HCT116 (cell line): Measurements from ENCODE around the gene AGBL3. TPM values are rescaled to one million over a fixed set of nuclear protein-coding genes. Genes with fewer than 3 reads are reported as not detected.

Experiments used
- ATAC-seq: fragments of 200-7000 bp; cut with Tn5 transposase; 2 replicates; pipeline ENCODE4 v1.9.1; 2020; ENCODE audit warnings: mild to moderate bottlenecking, moderate library complexity
- BruUV-seq: library from RNA; stranded (reverse); fragments of 400-500 nt; replicated peaks from 2 replicates; lab custom pipeline; 2021; lab: Mats Ljungman, UMichigan
- CTCF ChIA-PET: fragments of 300-600 bp; sonication (Branson Sonifier 250); formaldehyde crosslinking; loops from one replicate; lab custom pipeline; 2021; ENCODE audit warnings: antibody characterized with exemption; lab: Charles Lee
- POLR2A ChIA-PET: fragments of 300-600, 350-600 bp; sonication (Branson Sonifier 250); formaldehyde crosslinking; loops from one replicate; lab custom pipeline; 2021; ENCODE audit warnings: antibody characterized with exemption; lab: Charles Lee
- RAD21 ChIA-PET, 2 experiments: fragments of 300-600 bp; sonication (Branson Sonifier 250); formaldehyde crosslinking; loops; one replicate each; lab custom pipeline; 2023; ENCODE audit warnings: low total read pairs in 2 of 2; ENCODE audit not compliant: uncharacterized antibody in 2 of 2, unreplicated experiment in 2 of 2, low non-redundant PET in 1 of 2; lab: Charles Lee
- DNase-seq: peaks from one replicate; pipeline ENCODE4 v3.0.0-alpha.2; 2010; ENCODE audit warnings: low read depth, low spot score
- H2AFZ ChIP-seq: fragments of 200-600 bp; shearing (Covaris generic), sonication (generic); 2 replicates; pipeline ENCODE4 v1.6.1; 2017; ENCODE audit warnings: low read depth, mixed run types, mixed read lengths, antibody characterized with exemption, low read length; ENCODE audit not compliant: poor library complexity, severe bottlenecking
- H3K27ac ChIP-seq: 2 replicates; pipeline ENCODE4 v1.5.1; 2012; ENCODE audit warnings: low read depth, low read length
- H3K27me3 ChIP-seq: fragments of 200-600 bp; sonication (generic); 2 replicates; pipeline ENCODE4 v1.6.1; 2016; ENCODE audit warnings: mixed run types, low read length, mixed read lengths; ENCODE audit not compliant: insufficient read depth
- H3K36me3 ChIP-seq, 2 experiments: fragments of 200-500 bp in 1 of 2; fragments of 200-600 bp in 1 of 2; sonication (Bioruptor generic) in 1 of 2; sonication (generic) in 1 of 2; 2 replicates each; pipeline versions ENCODE4 v1.5.1 to v1.6.1; 2014 to 2016; ENCODE audit warnings: low read length in 2 of 2, inconsistent platforms in 1 of 2, mixed read lengths in 1 of 2, mixed run types in 1 of 2; ENCODE audit not compliant: insufficient read depth in 2 of 2, control insufficient read depth in 1 of 2
- H3K4me1 ChIP-seq, 2 experiments: fragments of 200-600 bp in 1 of 2; sonication (generic) in 1 of 2; 2 replicates each; pipeline versions ENCODE4 v1.5.1 to v1.6.1; 2012 to 2017; ENCODE audit warnings: low read length in 2 of 2, inconsistent platforms in 1 of 2, mild to moderate bottlenecking in 1 of 2, mixed read lengths in 1 of 2, mixed run types in 1 of 2, moderate library complexity in 1 of 2; ENCODE audit not compliant: insufficient read depth in 2 of 2, control insufficient read depth in 1 of 2
- H3K4me2 ChIP-seq: fragments of 200-600 bp; sonication (generic); 2 replicates; pipeline ENCODE4 v1.6.1; 2017; ENCODE audit warnings: mixed run types, low read length, mixed read lengths
- H3K4me3 ChIP-seq, 2 experiments: fragments of 200-600 bp in 1 of 2; sonication (generic) in 1 of 2; replicated peaks in 1 of 2; 2 replicates each; pipeline ENCODE4 v1.5.1; 2011 to 2016; ENCODE audit warnings: low read length in 2 of 2, control low read depth in 1 of 2, low read depth in 1 of 2, mild to moderate bottlenecking in 1 of 2, mixed read lengths in 1 of 2, mixed run types in 1 of 2
- H3K79me2 ChIP-seq: fragments of 200-600 bp; sonication (generic); 2 replicates; pipeline ENCODE4 v1.6.1; 2017; ENCODE audit warnings: mild to moderate bottlenecking, mixed run types, low read length, moderate library complexity, mixed read lengths; ENCODE audit not compliant: insufficient read depth
- H3K9ac ChIP-seq: fragments of 200-600 bp; sonication (generic); 2 replicates; pipeline ENCODE4 v1.6.1; 2016; ENCODE audit warnings: low read length, mixed read lengths
- H3K9me2 ChIP-seq: fragments of 200-600 bp; sonication (generic), shearing (Covaris generic); 2 replicates; pipeline ENCODE4 v1.6.1; 2017; ENCODE audit warnings: mixed run types, mild to moderate bottlenecking, moderate library complexity; ENCODE audit not compliant: insufficient read depth
- H3K9me3 ChIP-seq, 2 experiments: fragments of 200-500 bp in 1 of 2; fragments of 200-600 bp in 1 of 2; sonication (Bioruptor generic) in 1 of 2; sonication (generic) in 1 of 2; 2 replicates each; pipeline ENCODE4 v1.6.1; 2014 to 2017; ENCODE audit warnings: low read length in 2 of 2, mixed read lengths in 2 of 2, inconsistent platforms in 1 of 2, low read depth in 1 of 2, mild to moderate bottlenecking in 1 of 2, mixed run types in 1 of 2, moderate library complexity in 1 of 2; ENCODE audit not compliant: control insufficient read depth in 1 of 2, insufficient read depth in 1 of 2
- H4K20me1 ChIP-seq: fragments of 200-600 bp; sonication (generic), shearing (Covaris generic); 2 replicates; pipeline ENCODE4 v1.6.1; 2017; ENCODE audit warnings: mixed run types, mild to moderate bottlenecking, moderate library complexity; ENCODE audit not compliant: insufficient read depth
- ELF1 ChIP-seq: IDR thresholded peaks from 2 replicates; pipeline ENCODE4 v1.6.1; 2012; ENCODE audit warnings: low read depth, borderline replicate concordance
- EZH2 ChIP-seq: fragments of 200-600 bp; sonication (generic); IDR thresholded peaks from 2 replicates; pipeline ENCODE4 v1.6.1; 2017; ENCODE audit warnings: antibody characterized with exemption, mixed run types
- EZH2phosphoT487 ChIP-seq: fragments of 200-600 bp; IDR thresholded peaks from 2 replicates; pipeline ENCODE4 v1.6.1; 2018; ENCODE audit warnings: antibody characterized with exemption, borderline replicate concordance
- RAD21 ChIP-seq: IDR thresholded peaks from 2 replicates; pipeline ENCODE4 v1.6.1; 2012; ENCODE audit warnings: low read depth, mild to moderate bottlenecking
- SP1 ChIP-seq: IDR thresholded peaks from 2 replicates; pipeline ENCODE4 v1.6.1; 2012; ENCODE audit warnings: low read depth
- YY1 ChIP-seq: IDR thresholded peaks from 2 replicates; pipeline ENCODE4 v1.6.1; 2011; ENCODE audit warnings: low read length, low read depth, moderate library complexity, mild to moderate bottlenecking; ENCODE audit not compliant: insufficient replicate concordance; ENCODE audit errors: extremely low read depth
- ZFX ChIP-seq: fragments of 450-650 bp; IDR thresholded peaks from 2 replicates; pipeline ENCODE4 v1.6.1; 2017
- intact Hi-C: fragments of 100-400 bp; cut with micrococcal nuclease; formaldehyde crosslinking; loops from 2 replicates; pipeline ENCODE4 v1.10.0; 2022
- total RNA-seq: library from RNA; stranded (reverse); gene quantifications from one replicate; pipeline ENCODE4 v1.2.1, GENCODE V29; 2021; ENCODE audit not compliant: unreplicated experiment
- TF ChIP-seq, protein P1 (sequence below), 3 experiments: fragments of 200-600 bp in 1 of 3; sonication (generic) in 1 of 3; IDR thresholded peaks in 2 of 3; conservative IDR thresholded peaks in 1 of 3; 2 replicates each; pipeline ENCODE4 v1.5.1; 2012 to 2017; ENCODE audit warnings: low read depth in 2 of 3, low read length in 2 of 3, antibody characterized with exemption in 1 of 3, borderline replicate concordance in 1 of 3, control low read depth in 1 of 3, mild to moderate bottlenecking in 1 of 3, mixed read lengths in 1 of 3, mixed run types in 1 of 3, moderate library complexity in 1 of 3; ENCODE audit not compliant: insufficient read depth in 1 of 3

The AGBL3 gene
- total RNA-seq, 1 experiment from 2014 or later, result 1.9 TPM

DNA sequence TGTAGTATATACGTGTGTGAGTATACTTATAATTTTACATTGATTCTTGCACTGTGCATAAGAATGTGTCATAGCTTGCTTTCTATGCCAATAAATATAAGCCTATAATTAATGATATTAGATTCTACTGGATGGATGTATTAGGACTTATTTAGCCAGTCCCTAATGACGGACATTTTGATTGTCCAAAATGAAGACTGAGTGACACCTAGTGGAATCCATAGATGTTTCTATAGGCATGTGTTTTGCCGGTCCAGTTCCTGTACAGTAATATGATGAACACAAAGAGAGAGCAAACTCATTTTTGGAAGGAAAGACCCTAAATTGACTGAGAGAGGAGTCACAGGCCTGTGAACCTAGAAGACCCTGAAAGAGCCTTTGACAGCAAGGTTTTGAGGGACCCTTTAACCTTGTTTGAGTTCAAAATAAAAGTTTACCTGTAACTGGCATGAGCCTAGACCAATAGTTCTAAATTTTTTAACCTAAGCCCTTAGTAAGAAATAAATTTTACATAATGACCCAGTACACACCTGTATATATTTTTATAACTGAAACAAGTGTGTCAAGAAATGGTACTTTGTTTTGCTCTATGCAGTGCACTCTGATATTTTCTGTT is 42.4 kb upstream of the AGBL3 start:
- DNase-seq, result peak; percentile 19
- TF ChIP-seq, protein P1, sequence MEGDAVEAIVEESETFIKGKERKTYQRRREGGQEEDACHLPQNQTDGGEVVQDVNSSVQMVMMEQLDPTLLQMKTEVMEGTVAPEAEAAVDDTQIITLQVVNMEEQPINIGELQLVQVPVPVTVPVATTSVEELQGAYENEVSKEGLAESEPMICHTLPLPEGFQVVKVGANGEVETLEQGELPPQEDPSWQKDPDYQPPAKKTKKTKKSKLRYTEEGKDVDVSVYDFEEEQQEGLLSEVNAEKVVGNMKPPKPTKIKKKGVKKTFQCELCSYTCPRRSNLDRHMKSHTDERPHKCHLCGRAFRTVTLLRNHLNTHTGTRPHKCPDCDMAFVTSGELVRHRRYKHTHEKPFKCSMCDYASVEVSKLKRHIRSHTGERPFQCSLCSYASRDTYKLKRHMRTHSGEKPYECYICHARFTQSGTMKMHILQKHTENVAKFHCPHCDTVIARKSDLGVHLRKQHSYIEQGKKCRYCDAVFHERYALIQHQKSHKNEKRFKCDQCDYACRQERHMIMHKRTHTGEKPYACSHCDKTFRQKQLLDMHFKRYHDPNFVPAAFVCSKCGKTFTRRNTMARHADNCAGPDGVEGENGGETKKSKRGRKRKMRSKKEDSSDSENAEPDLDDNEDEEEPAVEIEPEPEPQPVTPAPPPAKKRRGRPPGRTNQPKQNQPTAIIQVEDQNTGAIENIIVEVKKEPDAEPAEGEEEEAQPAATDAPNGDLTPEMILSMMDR (IDR thresholded peaks at IDR 0.05 in 2 of 3, conservative IDR thresholded peaks at IDR 0.05 in 1 of 3; ENCODE audit: borderline replicate concordance in 1 of 3, insufficient read depth in 1 of 3, low read depth in 2 of 3, low read length in 2 of 3), result peak; percentile 40 to 78 (median 62); a peak in 5 of 6 replicates
- no peak for TF ChIP-seq EZH2
- no peak for TF ChIP-seq ZFX
- no peak for TF ChIP-seq EZH2phosphoT487
- TF ChIP-seq RAD21, result peak; percentile 83
- no peak for TF ChIP-seq ELF1
- no peak for TF ChIP-seq SP1
- peak; percentile 36 for TF ChIP-seq YY1
- Histone ChIP-seq H3K36me3 (no peaks in the 10 kb centered on the region; a peak in 1 of 4 replicates), H3K9me3 (no peaks in the 10 kb centered on the region), H3K79me2 (no peaks in the 10 kb centered on the region), H3K4me1 (no peaks in the 10 kb centered on the region), H3K9me2 (no peaks in the 10 kb centered on the region), H3K27me3 (no peaks in the 10 kb centered on the region), H4K20me1 (no peaks in the 10 kb centered on the region), H2AFZ (no peak overlapping the region), H3K9ac (no peak overlapping the region), H3K27ac (no peak overlapping the region), H3K4me3 (no peak overlapping the region), H3K4me2 (no peak overlapping the region)
- ChIA-PET RAD21 (interaction anchor here in 1 of 2 experiments (0.9 kb wide), 1 partner anchor 311 kb away, joined by 3 read pairs; no protein-coding TSS in a partner anchor), POLR2A (no interaction called here), CTCF (interaction anchor here (1.2 to 2.4 kb wide), 5 partner anchors 17 to 311 kb away, joined by 3 to 11 read pairs (median 4); no protein-coding TSS in a partner anchor)
- no TSS peak for BruUV-seq
- intact Hi-C loops, result loop anchor here (1.0 to 10.0 kb wide), 3 partner anchors 67 to 509 kb away; no protein-coding TSS in a partner anchor
- ATAC-seq, result peak; percentile 93
